NCI-H2029 (cell line): ENCODE measurements around the gene SSTR4.
A peak's percentile ranks its signal among the peaks of the same experiment; 100 is the strongest.
"Not testable (repeated sequence)": the region's sequence is repeated elsewhere in the genome, so short reads cannot be mapped to it uniquely, and the experiment has no call there.

Experiments used
- DNase-seq: peaks from one replicate; lab custom pipeline; 2025; lab: John Stamatoyannopoulos, UW

The SSTR4 gene

DNA sequence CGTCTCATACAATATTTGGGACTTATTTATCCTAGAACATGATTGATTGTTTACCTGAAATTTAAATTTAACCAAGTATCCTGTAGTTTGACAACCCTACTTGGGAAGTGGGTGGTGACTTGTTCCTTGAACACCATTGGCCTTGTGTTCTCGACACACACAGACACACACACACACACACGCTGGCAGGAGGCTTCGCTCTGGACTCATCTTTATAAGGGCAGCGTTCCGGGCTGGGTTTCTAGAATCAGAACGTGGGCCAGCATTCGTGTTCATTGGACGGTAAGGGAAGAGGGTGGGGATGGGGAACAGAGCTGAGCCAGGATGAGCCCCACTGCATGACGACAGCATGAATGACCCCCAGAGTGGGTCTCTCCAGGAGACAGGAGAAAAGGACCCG lies 16.2 kb upstream of the SSTR4 start:
- DNase-seq, result no peak

GRCh38 chr20:23019403-23019802 lies 15.7 kb upstream of the SSTR4 start:
- no peak for DNase-seq

DNA sequence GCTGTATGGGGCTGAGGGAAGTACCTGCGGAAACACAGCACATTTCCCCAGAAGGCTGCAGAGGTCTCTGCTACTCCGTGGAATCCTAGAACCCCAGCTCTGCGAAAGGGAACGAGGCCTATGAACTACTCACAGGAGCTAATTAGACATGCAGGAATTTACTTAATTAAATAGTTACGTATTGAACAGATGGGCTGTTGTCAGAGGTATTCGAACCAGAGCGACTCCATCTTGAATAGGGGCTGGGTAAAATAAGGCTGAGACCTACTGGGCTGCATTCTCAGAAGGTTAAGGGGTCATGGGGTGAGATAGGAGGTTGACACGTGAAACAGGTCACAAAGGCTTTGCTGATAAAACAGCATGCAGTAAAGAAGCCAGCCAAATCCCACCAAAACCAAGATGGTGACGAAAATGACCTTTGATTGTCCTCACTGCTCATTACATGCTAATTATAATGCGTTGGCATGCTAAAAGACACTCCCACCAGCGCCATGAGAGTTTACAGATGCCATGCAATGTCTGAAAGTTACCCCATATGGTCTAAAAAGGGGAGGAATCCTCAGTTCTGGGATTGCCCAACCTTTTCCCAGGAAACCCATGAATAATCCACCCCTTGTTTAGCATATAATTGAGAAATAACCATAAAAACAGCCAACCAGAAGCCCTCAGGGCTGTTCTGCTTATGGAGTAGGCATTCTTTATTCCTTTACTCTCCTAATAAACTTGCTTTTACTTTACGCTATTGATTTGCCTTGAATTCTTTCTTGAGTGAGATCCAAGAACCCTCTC lies 14.7 kb upstream of the SSTR4 start:
- DNase-seq, result no peak

GRCh38 chr20:23021541-23021940 lies 13.6 kb upstream of the SSTR4 start:
- no peak for DNase-seq

DNA sequence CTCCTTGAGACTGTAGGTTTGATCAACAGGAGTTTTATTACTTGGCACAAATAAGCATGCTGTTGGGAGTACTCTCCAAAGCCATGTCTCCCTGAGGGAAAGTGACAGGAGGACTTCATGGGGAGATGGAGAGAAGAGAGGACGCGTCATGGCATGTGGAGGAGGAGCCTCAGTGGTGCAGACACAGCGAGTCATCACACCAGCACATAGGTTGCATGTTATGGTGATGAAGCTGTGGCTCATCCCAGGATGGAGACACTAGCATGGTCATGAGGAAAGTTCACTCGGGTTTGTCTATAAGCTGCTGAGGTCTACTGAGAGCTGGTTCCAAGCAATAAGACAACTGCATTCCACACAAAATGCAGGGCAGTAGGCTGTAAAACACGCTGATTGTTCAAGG lies 13.2 kb upstream of the SSTR4 start:
- no peak for DNase-seq

- DNase-seq, result no peak
Measured at GRCh38 chr20:23022849-23023248, 12.3 kb upstream of the SSTR4 start.

GRCh38 chr20:23023621-23024177 lies 11.4 kb upstream of the SSTR4 start:
- no peak for DNase-seq

DNA sequence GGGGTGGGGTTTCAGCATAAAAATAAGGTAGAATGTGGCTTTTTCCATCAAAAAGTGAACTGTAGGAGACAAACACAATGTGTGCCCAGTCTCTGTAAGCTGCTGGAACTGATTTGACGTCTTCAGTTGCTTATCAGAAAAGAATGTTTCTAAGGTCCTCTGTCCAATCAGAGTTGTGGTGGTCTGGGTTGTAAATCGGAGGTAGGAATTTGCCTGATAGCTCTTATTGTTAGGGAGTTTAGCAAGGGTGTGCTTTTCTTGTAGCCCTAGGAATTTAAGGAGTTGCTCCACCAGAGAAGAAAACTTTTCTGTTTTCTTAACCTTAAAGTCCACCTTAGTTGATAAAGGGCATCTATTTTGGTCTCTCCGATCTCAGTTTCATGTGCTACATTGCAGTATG lies 10.4 kb upstream of the SSTR4 start:
- DNase-seq, result no peak

GRCh38 chr20:23025503-23025902 lies 9.6 kb upstream of the SSTR4 start:
- DNase-seq, result not testable (repeated sequence)

GRCh38 chr20:23027721-23028120 lies 7.4 kb upstream of the SSTR4 start:
- no peak for DNase-seq

- no peak for DNase-seq
Measured at GRCh38 chr20:23028392-23028791, 6.7 kb upstream of the SSTR4 start.

GRCh38 chr20:23029324-23029723 lies 5.8 kb upstream of the SSTR4 start:
- DNase-seq, result no peak

- no peak for DNase-seq
Measured at GRCh38 chr20:23031346-23031745, 3.8 kb upstream of the SSTR4 start.

GRCh38 chr20:23032056-23032749 lies 2.9 kb upstream of the SSTR4 start:
- peak; percentile 13 for DNase-seq

GRCh38 chr20:23032750-23033078 lies 2.4 kb upstream of the SSTR4 start:
- no peak for DNase-seq

DNA sequence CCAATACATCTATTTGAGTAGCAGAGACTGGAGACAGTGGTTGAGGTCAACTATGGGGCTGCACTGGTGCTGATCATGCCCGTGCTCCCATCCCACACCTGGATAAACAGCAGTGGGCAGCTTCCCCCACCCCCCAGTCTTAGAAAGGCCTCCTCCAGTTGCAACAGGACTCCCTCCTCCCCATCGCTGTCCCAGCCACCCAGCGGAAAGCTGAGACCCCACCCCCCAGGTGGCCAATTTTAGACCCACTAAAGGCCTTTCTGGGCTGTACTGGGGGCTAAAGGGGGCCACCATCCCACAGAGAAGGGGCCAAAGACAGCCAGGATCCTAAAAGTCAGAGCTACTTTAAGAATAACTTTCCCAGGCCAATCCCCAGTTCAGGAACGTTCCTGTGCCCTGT lies 1.2 kb upstream of the SSTR4 start:
- no peak for DNase-seq

DNA sequence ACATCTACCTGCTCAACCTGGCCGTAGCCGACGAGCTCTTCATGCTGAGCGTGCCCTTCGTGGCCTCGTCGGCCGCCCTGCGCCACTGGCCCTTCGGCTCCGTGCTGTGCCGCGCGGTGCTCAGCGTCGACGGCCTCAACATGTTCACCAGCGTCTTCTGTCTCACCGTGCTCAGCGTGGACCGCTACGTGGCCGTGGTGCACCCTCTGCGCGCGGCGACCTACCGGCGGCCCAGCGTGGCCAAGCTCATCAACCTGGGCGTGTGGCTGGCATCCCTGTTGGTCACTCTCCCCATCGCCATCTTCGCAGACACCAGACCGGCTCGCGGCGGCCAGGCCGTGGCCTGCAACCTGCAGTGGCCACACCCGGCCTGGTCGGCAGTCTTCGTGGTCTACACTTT lies 619 bp downstream of the SSTR4 start:
- DNase-seq, result no peak

DNA sequence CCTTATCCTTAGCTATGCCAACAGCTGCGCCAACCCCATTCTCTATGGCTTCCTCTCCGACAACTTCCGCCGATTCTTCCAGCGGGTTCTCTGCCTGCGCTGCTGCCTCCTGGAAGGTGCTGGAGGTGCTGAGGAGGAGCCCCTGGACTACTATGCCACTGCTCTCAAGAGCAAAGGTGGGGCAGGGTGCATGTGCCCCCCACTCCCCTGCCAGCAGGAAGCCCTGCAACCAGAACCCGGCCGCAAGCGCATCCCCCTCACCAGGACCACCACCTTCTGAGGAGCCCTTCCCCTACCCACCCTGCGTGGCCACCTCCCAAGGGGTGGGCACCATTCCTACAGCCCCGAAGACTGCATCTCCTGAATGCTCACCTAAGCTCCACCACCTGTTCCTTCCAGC lies 1.3 kb downstream of the SSTR4 start:
- DNase-seq, result no peak

- DNase-seq, result no peak
Measured at GRCh38 chr20:23037017-23037481, 1.9 kb downstream of the SSTR4 start.

- DNase-seq, result no peak
Measured at GRCh38 chr20:23039136-23039875, 4.2 kb downstream of the SSTR4 start.

- DNase-seq, result no peak
Measured at GRCh38 chr20:23039885-23040508, 4.9 kb downstream of the SSTR4 start.

DNA sequence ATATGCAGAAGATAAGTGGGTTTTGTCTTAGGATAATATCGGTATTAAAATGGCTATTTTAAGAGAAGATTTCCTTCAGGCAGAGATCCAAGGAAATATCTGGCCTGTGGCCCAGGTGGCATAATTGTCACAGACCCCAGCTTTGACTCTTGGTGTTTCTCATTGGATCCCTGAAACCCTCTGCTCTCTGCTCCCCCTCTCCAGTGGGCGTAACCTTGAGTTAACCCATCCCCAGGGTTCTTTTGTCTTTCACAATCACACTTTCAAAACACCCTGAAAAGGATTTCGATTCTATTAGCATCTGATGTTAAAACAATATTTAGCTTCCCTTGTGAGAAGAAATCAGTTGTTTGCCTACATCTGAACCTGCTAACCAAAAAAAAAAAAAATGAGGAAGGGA lies 7.2 kb downstream of the SSTR4 start:
- DNase-seq, result no peak
